GM19452 (cell line): ENCODE results near the gene MEI4.

ENCODE experiments used
- ATAC-seq: cut with Tn5 transposase; IDR thresholded peaks from one replicate; pipeline ENCODE4 v1.9.1; 2021; ENCODE audit not compliant: unreplicated experiment

MEI4 gene

DNA sequence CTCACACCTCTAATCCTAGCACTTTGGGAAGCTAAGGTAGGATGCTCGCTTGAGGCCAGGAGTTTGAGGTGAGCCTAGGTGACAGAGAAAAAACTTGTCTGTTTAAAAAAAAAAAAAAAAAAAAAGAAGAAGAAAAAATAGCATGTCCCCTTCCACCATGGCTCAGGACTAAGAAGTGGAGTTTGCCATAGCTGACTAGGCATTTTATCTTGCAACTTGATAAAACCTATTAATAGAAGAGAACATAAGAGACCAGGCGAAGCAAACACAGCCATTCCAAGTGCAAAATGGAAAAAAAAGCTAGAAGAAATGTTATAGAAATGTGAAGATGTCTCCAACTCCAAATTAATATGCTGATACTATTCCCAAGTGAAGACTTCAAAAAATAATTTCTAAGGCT lies 277.5 kb downstream of the MEI4 start:
- no peak for ATAC-seq

DNA sequence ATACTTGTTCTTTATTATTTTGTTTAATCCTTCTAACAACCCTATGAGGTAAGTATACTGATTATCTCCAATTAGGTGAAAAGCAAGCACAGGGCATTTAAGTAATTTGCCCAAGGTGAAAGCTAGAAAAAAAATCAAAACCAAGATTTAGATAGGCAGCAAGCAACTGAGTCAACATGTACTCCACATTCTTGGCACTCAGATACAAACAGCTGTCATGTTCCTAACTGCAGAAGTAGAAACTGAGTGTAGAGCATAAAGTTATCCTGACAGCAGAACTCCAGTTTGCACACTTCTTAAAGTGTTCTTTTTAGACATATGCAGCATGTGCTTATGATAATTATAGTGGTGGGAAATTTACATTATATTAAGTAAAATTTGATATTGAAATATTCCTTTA lies 278.1 kb downstream of the MEI4 start:
- no peak for ATAC-seq

DNA sequence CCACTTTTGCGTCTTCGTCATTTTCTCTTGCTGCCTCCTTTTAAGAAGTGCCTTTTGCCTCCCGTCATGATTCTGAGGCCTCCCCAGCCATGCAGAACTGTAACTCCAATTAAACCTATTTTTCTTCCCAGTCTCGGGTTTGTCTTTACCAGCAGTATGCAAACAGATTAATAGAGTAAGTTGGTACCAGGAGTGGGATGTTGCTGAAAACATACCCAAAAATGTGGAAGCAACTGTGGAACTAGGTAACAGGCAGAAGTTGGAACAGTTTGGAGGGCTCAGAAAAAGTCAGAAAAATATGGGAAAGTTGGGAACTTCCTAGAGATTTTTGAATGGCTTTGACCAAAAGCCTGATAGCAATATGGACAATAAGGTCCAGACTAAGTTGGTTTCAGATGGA lies 309.2 kb downstream of the MEI4 start:
- no peak for ATAC-seq

DNA sequence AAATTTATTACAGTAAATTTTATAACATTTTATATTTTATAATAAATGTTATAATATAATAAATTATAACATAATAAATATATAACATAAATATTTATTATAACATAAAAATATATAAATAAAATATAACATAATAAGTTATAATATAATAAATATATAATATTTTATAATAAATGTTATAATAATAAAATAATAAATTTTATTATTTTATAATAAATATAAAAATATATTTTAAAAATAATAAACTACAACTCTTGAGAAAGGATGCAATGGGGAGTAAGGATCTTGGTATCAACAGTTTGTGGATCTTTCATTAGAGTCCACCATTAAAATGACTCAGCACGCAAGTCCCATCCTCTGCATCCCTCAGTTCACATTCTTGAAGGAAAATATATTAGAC lies 312.6 kb downstream of the MEI4 start:
- ATAC-seq: no peak

DNA sequence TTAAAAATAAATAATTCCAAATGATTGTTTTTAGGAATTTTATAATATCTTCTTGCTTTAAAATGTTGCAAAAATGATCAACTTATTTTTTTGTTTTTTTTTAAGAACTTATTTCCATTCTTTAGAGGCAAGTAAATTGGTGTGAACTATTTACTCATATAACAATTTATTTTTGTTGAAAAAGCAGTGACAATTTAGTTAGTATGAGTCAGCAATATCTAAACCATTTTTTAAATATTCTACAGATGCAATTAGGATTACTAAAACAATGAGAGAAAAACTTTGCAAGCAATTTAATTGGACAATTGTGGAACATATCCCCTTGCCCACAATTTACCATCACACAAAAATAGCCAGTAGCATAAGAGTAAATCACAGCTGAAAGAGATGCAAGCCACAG lies 319.5 kb downstream of the MEI4 start:
- no peak for ATAC-seq
